CD4-positive, alpha-beta memory T cell (primary cell): ENCODE data around the gene AP3D1. TPM values are rescaled to one million over a fixed set of nuclear protein-coding genes. Genes with fewer than 3 reads are reported as not detected.

ENCODE experiments used
- CTCF ChIA-PET: fragments of 350-600 bp; sonication (Branson Sonifier 250); formaldehyde crosslinking; loops from one replicate; lab custom pipeline; 2021; ENCODE audit warnings: inconsistent platforms; ENCODE audit not compliant: partially characterized antibody; lab: Charles Lee
- POLR2A ChIA-PET: fragments of 350-600 bp; sonication (Branson Sonifier 250); formaldehyde crosslinking; loops from one replicate; lab custom pipeline; 2021; ENCODE audit not compliant: partially characterized antibody; lab: Charles Lee
- DNase-seq, 5 donors: peaks; one replicate each; pipeline versions ENCODE4 v3.0.0 to v3.0.0-alpha.2; 2020 to 2022; ENCODE audit warnings: mixed read lengths in 1 of 5
- H3K27ac ChIP-seq: one replicate; pipeline ENCODE4 v1.7.0; 2013; ENCODE audit warnings: low read depth, low read length
- H3K27me3 ChIP-seq: 2 replicates; pipeline ENCODE4 v1.7.0; 2013; ENCODE audit warnings: mild to moderate bottlenecking, low read length, moderate library complexity; ENCODE audit not compliant: insufficient read depth
- H3K36me3 ChIP-seq: 2 replicates; pipeline ENCODE4 v1.7.0; 2013; ENCODE audit warnings: mild to moderate bottlenecking, low read length, moderate library complexity; ENCODE audit not compliant: insufficient read depth
- H3K4me1 ChIP-seq: 2 replicates; pipeline ENCODE4 v1.7.0; 2013; ENCODE audit warnings: mild to moderate bottlenecking, low read length, moderate library complexity; ENCODE audit not compliant: insufficient read depth
- H3K4me3 ChIP-seq, 2 donors: one replicate each; pipeline ENCODE4 v1.7.0; 2013; ENCODE audit warnings: low read length in 2 of 2, mild to moderate bottlenecking in 1 of 2
- H3K9me3 ChIP-seq, 2 donors: one replicate each; pipeline ENCODE4 v1.7.0; 2013; ENCODE audit warnings: low read length in 2 of 2, control low read depth in 1 of 2; ENCODE audit not compliant: control insufficient read depth in 1 of 2
- H3K27ac Mint-ChIP-seq, 7 donors: one replicate each; pipeline ENCODE4 v1.8.0; 2020 to 2021; ENCODE audit warnings: mixed read lengths in 7 of 7, mild to moderate bottlenecking in 6 of 7, inconsistent platforms in 3 of 7, moderate library complexity in 3 of 7
- H3K27me3 Mint-ChIP-seq, 2 donors: one replicate each; pipeline ENCODE4 v1.8.0; 2020 to 2021; ENCODE audit warnings: mixed read lengths in 2 of 2
- H3K36me3 Mint-ChIP-seq, 2 donors: one replicate each; pipeline ENCODE4 v1.8.0; 2020 to 2021; ENCODE audit warnings: mixed read lengths in 2 of 2, inconsistent platforms in 1 of 2, mild to moderate bottlenecking in 1 of 2
- H3K4me1 Mint-ChIP-seq, 4 donors: one replicate each; pipeline ENCODE4 v1.8.0; 2020 to 2021; ENCODE audit warnings: mixed read lengths in 4 of 4, mild to moderate bottlenecking in 1 of 4
- H3K4me3 Mint-ChIP-seq, 8 donors: one replicate each; pipeline ENCODE4 v1.8.0; 2020 to 2021; ENCODE audit warnings: mixed read lengths in 8 of 8, mild to moderate bottlenecking in 7 of 8, moderate library complexity in 6 of 8, inconsistent platforms in 3 of 8
- H3K9me3 Mint-ChIP-seq, 8 donors: one replicate each; pipeline ENCODE4 v1.8.0; 2020 to 2021; ENCODE audit warnings: mixed read lengths in 8 of 8, mild to moderate bottlenecking in 5 of 8, inconsistent platforms in 3 of 8, moderate library complexity in 1 of 8
- intact Hi-C: fragments of 100-400 bp; cut with micrococcal nuclease; formaldehyde crosslinking; loops from one replicate; pipeline ENCODE4 v1.15.1; 2023
- polyA plus RNA-seq, 2 donors: library from polyadenylated mRNA; unstranded; fragments of 300-500 nt; fragmentation: Illumina TruSeq; gene quantifications; one replicate each; pipeline ENCODE4 v1.2.3, GENCODE V29; 2021
- total RNA-seq, 2 experiments: library from RNA; stranded (reverse); gene quantifications; one replicate each; pipeline ENCODE4 v1.2.3, GENCODE V29; 2021

The AP3D1 gene
- total and polyA plus RNA-seq, 4 experiments from 2014 or later: 6.7 to 87.2 (median 69.8) TPM

DNA sequence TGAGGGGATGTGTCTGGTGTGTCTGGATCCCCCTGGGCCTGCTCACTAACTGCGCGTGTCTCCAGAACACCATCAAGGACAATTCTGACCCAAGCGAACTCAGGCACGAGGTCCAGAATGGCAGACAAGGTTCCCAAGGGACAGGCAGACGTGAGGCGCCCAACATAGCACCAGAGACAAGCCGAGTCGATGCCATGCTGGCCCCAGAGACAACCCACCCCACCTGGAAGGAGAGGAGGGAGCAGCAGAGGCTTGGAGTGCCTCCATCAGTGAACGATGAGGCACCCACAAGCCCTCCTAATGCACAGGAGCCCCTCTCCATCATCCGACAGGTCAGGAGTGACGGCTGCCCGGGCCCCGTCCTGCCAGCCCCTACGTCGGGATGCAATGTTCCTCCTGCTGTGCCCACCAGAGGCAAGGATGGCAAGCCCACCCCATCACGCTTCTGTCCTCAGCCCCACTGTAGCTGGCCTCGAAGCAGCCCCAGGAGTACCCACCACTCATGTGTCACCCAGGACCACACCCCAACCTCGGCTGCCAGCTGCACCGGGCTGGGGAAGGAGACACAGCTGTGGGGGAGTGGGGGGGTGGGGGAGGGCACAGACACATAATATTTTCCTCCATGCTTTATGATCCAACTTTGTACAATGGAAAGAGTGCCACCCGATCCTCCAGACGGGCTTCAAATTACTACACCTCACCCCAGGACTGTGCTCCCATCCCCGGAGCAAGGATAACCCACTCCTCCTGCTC is 11.8 kb downstream of the AP3D1 start:
- no peak overlapping the region for H3K4me3 Mint-ChIP-seq
- intact Hi-C loops: no loop called here
- H3K9me3 ChIP-seq: no peaks in the 10 kb centered on the region
- H3K27ac ChIP-seq: no peak overlapping the region
- H3K4me1 Mint-ChIP-seq: peaks cover 2 to 21% (median 6%) of the 10 kb centered on the region in 4 donors
- H3K27ac Mint-ChIP-seq: no peak overlapping the region
- DNase-seq: no peak
- H3K9me3 Mint-ChIP-seq: no peaks in the 10 kb centered on the region
- peaks cover 9 to 20% of the 10 kb centered on the region in 2 donors for H3K36me3 Mint-ChIP-seq
- peaks cover 29% of the 10 kb centered on the region for H3K36me3 ChIP-seq
- ChIA-PET CTCF (no interaction called here), POLR2A (no interaction called here)
- peaks cover 11% of the 10 kb centered on the region for H3K4me1 ChIP-seq
- H3K27me3 Mint-ChIP-seq: no peaks in the 10 kb centered on the region
- H3K27me3 ChIP-seq: no peaks in the 10 kb centered on the region
- H3K4me3 ChIP-seq: no peak overlapping the region

DNA sequence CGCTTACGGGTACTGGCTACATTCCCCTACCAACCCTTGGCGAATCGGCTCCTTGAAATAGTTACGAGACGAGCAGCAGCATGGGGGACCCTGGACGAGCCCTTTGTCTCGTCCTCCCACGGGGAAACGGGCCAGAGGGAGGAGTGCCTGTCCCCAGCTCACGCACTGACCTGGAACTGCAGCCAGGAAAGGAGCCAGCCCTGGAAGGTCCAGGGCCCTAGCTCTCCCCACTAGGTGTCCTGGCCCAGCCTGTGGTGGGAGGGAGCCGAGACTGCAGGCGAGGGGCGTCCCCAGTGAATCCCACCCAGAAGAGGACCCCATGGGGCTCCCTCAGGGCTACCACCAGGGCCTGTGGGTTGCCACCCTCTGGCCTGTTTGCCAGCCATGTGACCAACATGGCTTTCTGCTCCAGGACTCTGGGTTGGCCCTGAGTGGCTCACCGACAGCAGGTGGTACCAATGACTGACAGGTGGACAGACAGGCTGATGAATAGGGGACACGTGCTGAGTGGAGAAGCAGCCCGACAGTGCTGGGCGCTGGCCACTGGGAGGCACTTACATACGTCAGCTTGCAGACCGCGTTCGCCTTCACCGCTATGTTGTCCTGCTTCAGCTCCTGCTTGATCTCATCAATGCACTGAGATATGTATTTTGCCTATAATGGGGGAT is 13.2 kb downstream of the AP3D1 start:
- Mint-ChIP-seq H3K27ac (no peak overlapping the region), H3K4me3 (no peak overlapping the region), H3K36me3 (peaks cover 11 to 22% of the 10 kb centered on the region in 2 donors), H3K27me3 (no peaks in the 10 kb centered on the region), H3K4me1 (peaks cover 2 to 13% (median 7%) of the 10 kb centered on the region in 4 donors), H3K9me3 (no peaks in the 10 kb centered on the region)
- no peak for DNase-seq
- Histone ChIP-seq H3K27me3 (no peaks in the 10 kb centered on the region), H3K9me3 (no peaks in the 10 kb centered on the region), H3K4me3 (no peak overlapping the region), H3K27ac (no peak overlapping the region), H3K36me3 (peaks cover 31% of the 10 kb centered on the region), H3K4me1 (peaks cover 5% of the 10 kb centered on the region)
- CTCF ChIA-PET: no interaction called here
- POLR2A ChIA-PET: no interaction called here
- intact Hi-C loops: no loop called here

DNA sequence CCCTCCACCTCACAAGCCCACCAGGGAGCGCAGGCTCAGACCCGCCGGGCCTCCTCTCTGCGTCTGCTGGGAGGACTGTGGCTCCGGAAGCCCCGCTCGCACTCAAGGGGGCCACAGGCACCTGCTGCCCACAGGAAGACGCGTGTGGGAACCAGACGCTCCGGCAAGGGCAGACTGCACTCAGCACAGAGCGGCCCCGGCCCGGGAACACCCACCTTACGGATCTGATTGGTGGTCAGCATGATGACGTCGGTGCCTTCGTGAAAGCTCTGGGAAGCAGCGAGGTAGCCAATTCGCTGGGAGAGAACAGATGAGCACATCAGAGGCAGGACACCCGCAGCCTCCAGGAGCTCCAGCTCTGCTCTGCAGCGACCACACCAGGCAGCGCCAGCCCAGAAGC is 14.6 kb downstream of the AP3D1 start:
- Histone ChIP-seq H3K4me3 (no peak overlapping the region), H3K27ac (no peak overlapping the region), H3K27me3 (no peaks in the 10 kb centered on the region), H3K9me3 (no peaks in the 10 kb centered on the region), H3K4me1 (peaks cover 5% of the 10 kb centered on the region), H3K36me3 (peaks cover 45% of the 10 kb centered on the region)
- ChIA-PET CTCF (no interaction called here), POLR2A (no interaction called here)
- Mint-ChIP-seq H3K27ac (no peak overlapping the region), H3K36me3 (peaks cover 18 to 27% of the 10 kb centered on the region in 2 donors), H3K4me1 (peaks cover 2 to 13% (median 7%) of the 10 kb centered on the region in 4 donors), H3K4me3 (no peak overlapping the region), H3K9me3 (no peaks in the 10 kb centered on the region), H3K27me3 (no peaks in the 10 kb centered on the region)
- intact Hi-C loops: no loop called here
- no peak for DNase-seq

DNA sequence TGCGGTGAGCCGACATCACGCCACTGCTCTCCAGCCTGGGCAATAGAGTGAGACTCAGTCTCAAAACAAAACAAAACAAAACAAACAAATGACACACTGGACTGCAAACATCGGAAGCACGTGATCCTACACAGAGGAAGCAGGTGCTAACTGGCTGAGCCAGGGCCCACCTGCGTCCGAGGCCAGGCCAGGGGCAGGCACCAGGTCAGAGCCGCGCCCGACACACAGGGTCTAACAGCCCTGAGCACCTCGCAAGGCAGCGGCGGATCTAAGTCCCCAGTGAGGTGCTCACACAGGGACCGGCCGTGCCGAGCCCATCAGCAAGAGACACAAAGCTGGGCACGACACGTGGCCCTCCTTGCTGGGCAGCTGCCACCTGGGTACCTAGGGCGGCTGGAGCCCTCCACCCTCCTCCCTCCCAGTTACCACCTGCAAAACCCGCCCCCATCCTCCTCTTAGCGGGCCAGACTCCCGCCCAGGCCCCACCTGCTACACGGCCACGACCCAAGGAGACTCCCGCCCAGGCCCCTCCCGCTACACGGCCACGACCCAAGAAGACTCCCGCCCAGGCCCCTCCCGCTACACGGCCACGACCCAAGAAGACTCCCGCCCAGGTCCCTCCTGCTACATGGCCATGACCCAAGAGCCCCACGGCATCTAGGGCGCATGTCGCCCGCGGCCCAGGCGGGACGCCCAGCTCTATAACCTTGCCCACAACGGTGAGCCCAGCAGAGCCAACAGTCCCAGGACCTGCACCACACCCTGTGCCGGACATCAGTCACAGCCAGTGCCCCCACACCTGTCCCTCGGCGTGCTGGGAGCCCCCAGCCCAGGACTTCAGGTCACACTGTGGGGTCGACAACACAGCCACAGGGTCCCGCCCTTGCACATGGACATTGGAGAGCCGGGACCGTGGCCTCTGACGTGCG is 15.6 kb downstream of the AP3D1 start:
- Mint-ChIP-seq H3K4me1 (peaks cover 0 to 10% (median 5%) of the 10 kb centered on the region in 4 donors), H3K27ac (peak overlapping the region in 1 of 7 donors; percentile 8), H3K4me3 (no peak overlapping the region), H3K9me3 (no peaks in the 10 kb centered on the region), H3K27me3 (no peaks in the 10 kb centered on the region), H3K36me3 (peaks cover 18 to 27% of the 10 kb centered on the region in 2 donors)
- intact Hi-C loops: no loop called here
- peaks cover 43% of the 10 kb centered on the region for H3K36me3 ChIP-seq
- no peaks in the 10 kb centered on the region for H3K27me3 ChIP-seq
- POLR2A ChIA-PET: no interaction called here
- H3K27ac ChIP-seq: no peak overlapping the region
- DNase-seq: no peak
- no peaks in the 10 kb centered on the region for H3K9me3 ChIP-seq
- no peaks in the 10 kb centered on the region for H3K4me1 ChIP-seq
- CTCF ChIA-PET: no interaction called here
- no peak overlapping the region for H3K4me3 ChIP-seq

DNA sequence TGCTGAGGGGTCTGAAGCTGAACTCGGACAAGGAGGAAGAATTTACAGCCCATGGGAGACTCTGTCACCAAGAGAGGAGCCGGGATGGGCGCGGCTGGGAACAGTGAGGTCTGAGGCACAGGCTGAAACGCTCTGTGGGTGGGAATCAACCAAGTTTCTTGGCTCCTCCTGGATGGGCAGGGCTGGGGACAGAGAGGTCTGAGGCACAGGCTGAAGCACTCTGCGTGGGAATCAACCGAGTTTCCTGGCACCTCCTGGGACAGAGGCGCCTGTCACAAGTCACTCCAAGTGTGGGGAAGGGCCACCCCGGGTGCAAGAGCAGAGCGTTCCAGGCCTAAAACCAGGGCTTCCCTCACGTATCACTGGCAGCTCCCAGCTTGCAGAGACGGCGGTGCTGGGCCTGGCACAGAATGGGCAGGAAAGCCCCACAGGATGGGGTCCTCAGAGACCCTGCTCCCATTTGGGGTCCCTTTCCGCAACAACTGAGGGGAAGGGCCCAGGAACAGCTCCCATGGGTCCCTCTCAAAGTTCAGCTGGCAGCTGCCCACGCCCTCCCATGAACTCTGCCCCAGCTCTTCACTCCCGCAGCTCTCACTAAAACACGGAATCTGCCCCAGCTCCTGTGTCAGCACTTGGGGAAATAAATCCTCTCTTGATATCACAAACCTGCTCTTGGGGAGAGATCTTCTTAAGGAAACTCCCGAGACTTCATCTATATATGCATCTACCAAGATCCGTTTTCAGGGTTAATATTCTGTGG is 18.5 kb downstream of the AP3D1 start:
- Mint-ChIP-seq H3K27ac (peak overlapping the region in 1 of 7 donors; percentile 24), H3K36me3 (peaks cover 14 to 27% of the 10 kb centered on the region in 2 donors)
- intact Hi-C loops: no loop called here

DNA sequence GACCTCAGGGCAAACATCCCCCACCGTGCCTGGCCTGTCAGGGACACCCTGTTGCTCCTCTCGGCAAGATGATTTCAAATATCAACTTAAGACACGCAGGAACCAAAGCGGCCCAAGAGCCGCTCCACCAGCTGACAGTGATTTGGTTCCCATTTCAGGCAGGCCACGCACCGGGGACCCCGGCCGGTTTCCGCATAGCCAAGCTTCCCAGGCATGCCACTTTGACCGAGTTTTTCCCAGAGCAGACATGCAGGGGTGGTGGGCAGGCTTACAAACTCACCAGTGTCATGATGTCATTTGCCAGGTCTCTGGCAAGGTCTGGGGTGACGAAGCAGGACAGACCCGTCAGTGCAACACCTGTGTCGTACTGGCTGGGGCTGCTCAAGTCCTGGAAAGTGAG is 19.2 kb downstream of the AP3D1 start:
- Mint-ChIP-seq H3K36me3 (peaks cover 9 to 27% of the 10 kb centered on the region in 2 donors), H3K4me1 (peaks cover 0 to 3% (median 3%) of the 10 kb centered on the region in 4 donors), H3K27me3 (no peaks in the 10 kb centered on the region), H3K27ac (peak overlapping the region in 2 of 7 donors; percentile 22 to 55), H3K9me3 (no peaks in the 10 kb centered on the region), H3K4me3 (no peak overlapping the region)
- no peak overlapping the region for H3K4me3 ChIP-seq
- no peak for DNase-seq
- H3K4me1 ChIP-seq: no peaks in the 10 kb centered on the region
- intact Hi-C loops: no loop called here
- POLR2A ChIA-PET: interaction anchor here (1.5 kb wide), 1 partner anchor 8 kb away, joined by 5 read pairs; no protein-coding TSS in a partner anchor
- H3K9me3 ChIP-seq: no peaks in the 10 kb centered on the region
- no peak overlapping the region for H3K27ac ChIP-seq
- CTCF ChIA-PET: no interaction called here
- peaks cover 41% of the 10 kb centered on the region for H3K36me3 ChIP-seq
- H3K27me3 ChIP-seq: no peaks in the 10 kb centered on the region

More for the DNA sequence above, 18.5 kb downstream of the AP3D1 start:
- H3K9me3 ChIP-seq: no peaks in the 10 kb centered on the region
- no peaks in the 10 kb centered on the region for H3K9me3 Mint-ChIP-seq
- no peak overlapping the region for H3K4me3 ChIP-seq
- no peaks in the 10 kb centered on the region for H3K27me3 Mint-ChIP-seq
- H3K4me1 Mint-ChIP-seq: peaks cover 0 to 4% (median 3%) of the 10 kb centered on the region in 4 donors
- DNase-seq: no peak
- no peaks in the 10 kb centered on the region for H3K4me1 ChIP-seq
- peaks cover 43% of the 10 kb centered on the region for H3K36me3 ChIP-seq
- ChIA-PET POLR2A (interaction anchor here (1.5 kb wide), 1 partner anchor 9 kb away, joined by 5 read pairs; no protein-coding TSS in a partner anchor), CTCF (interaction anchor here (0.6 kb wide), 1 partner anchor 1585 kb away, joined by 3 read pairs; no protein-coding TSS in a partner anchor)
- no peak overlapping the region for H3K4me3 Mint-ChIP-seq
- no peak overlapping the region for H3K27ac ChIP-seq
- no peaks in the 10 kb centered on the region for H3K27me3 ChIP-seq
